ENCODE results near the gene HAGHL. TPM values are rescaled to one million over a fixed set of nuclear protein-coding genes. Genes with fewer than 3 reads are reported as not detected.

Gene HAGHL
- total and polyA plus RNA-seq, 10 donors, result 7.7 to 75.8 (median 20.3) TPM

DNA sequence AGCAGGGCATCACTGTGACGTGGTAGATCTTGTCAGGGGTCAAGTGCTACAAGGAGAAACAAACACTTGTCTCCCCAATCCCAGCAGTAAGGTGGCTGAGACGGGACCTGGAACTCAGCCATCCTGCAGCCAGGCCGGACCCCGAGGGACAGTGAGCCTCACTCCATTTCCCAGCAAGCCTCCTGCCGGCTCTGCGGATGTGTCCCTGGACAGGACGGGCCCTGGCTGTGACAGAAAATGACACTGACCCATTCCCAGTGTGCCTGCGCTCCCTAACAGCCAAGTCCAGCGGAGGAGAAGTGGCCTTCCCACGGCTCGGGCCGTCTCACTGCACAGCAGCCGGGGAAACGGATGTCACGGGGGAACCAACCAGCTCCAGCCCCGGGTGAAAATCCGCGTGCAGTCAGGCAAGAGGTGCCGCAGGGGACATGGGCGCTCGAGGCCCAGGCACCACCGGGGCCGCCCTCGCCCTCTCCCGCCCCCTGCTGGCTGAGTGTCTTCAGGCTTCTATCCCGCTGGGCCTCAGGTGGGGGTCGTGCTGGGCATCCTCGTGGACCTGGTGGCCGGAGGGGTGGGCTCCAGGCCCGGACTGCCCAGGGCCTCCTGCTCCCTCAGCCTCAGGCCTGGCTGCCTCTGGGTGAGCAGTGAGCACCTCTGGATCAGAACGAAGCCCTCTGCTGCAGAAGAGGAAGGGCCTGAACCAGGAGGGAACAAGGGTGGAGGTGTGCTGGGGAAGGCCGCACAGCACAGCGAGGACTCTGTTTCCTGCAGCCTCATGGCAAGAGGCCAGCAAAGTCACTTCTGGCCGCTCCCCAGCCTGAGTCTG lies 6.7 kb downstream of the HAGHL start:
- DNase-seq, result peak; percentile 75
- Histone ChIP-seq H3K9me3 (no peaks in the 10 kb centered on the region), H3K27me3 (replicated peaks in 1 of 7) (peaks cover 0 to 8% (median 0%) of the 10 kb centered on the region in 7 donors), H3K4me3 (no peak overlapping the region), H3K27ac (no peak overlapping the region), H3K4me1 (peaks cover 0 to 28% (median 8%) of the 10 kb centered on the region in 6 donors), H3K36me3 (peaks cover 0 to 97% (median 62%) of the 10 kb centered on the region in 6 donors)
- peak in 1 of 3 donors; percentile 57 for TF ChIP-seq POLR2AphosphoS5 (IDR thresholded peaks at IDR 0.05)
- no peak for TF ChIP-seq POLR2A (IDR thresholded peaks at IDR 0.05)
- TF ChIP-seq, protein P1, sequence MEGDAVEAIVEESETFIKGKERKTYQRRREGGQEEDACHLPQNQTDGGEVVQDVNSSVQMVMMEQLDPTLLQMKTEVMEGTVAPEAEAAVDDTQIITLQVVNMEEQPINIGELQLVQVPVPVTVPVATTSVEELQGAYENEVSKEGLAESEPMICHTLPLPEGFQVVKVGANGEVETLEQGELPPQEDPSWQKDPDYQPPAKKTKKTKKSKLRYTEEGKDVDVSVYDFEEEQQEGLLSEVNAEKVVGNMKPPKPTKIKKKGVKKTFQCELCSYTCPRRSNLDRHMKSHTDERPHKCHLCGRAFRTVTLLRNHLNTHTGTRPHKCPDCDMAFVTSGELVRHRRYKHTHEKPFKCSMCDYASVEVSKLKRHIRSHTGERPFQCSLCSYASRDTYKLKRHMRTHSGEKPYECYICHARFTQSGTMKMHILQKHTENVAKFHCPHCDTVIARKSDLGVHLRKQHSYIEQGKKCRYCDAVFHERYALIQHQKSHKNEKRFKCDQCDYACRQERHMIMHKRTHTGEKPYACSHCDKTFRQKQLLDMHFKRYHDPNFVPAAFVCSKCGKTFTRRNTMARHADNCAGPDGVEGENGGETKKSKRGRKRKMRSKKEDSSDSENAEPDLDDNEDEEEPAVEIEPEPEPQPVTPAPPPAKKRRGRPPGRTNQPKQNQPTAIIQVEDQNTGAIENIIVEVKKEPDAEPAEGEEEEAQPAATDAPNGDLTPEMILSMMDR (IDR thresholded peaks at IDR 0.05 in 8 of 11, conservative IDR thresholded peaks at IDR 0.05 in 3 of 11), result peak in 5 of 11 experiments; percentile 12 to 59 (median 26)
- intact Hi-C loops (cut with DNase I; ENCODE audit: low total_unique reads), result no loop called here
- 78 to 91% (median 87%) methylated on average over 19 to 34 of the region's 34 CpGs for WGBS, 5 donors

DNA sequence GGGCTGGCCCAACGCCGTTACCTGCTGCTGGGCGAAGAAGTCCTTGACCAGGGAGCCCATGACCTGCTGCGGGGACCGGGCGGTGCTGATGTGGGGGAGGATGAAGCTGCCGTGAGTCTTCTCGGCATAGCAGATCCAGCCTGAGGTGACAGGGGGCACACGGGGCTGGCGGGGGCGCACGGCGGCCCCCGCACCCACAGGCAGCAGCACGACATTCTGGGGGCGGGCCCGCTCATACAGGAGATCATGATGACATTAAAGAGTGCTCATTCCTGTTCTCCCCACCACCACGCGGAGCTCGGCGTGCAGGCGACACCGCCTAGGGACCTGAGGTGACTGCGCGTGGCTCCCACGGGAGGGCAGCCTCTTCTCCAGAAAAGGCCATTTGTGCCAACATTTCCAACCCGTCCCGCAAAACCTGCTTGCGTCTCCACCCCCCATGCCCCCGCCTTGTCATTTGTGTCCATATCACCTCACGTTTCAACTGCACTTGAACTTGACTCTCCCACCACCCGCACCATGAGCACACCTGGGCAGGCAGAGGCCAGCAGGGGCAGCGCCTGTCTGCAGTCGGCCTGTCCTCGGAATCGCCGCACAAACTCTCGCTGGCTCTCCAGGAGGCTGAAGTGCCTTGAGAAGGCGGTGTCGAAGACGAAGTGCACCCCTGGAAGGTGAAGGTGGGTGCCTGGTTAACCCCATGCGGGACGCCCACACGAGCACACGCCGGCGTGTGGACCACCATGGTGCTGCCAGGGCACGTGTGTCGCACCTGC lies 7.5 kb downstream of the HAGHL start:
- H3K36me3 ChIP-seq, result peaks cover 0 to 100% (median 62%) of the 10 kb centered on the region in 6 donors
- no peaks in the 10 kb centered on the region for H3K9me3 ChIP-seq

GRCh38 chr16:734981-735881 lies 8.3 kb downstream of the HAGHL start:
- 93 to 98% (median 94%) methylated on average over 18 to 25 of the region's 25 CpGs for WGBS, 5 donors
- intact Hi-C loops (cut with DNase I; ENCODE audit: low total_unique reads), result no loop called here

More for the DNA sequence above, 7.5 kb downstream of the HAGHL start:
- peaks cover 0 to under 1% (median 0%) of the 10 kb centered on the region in 7 donors for H3K27me3 ChIP-seq (replicated peaks in 1 of 7)
- DNase-seq, result no peak
- H3K27ac ChIP-seq, result no peak overlapping the region
- peaks cover 0 to 30% (median 4%) of the 10 kb centered on the region in 6 donors for H3K4me1 ChIP-seq
- TF ChIP-seq POLR2AphosphoS5 (IDR thresholded peaks at IDR 0.05) (no peak), POLR2A (IDR thresholded peaks at IDR 0.05) (no peak)
- TF ChIP-seq, protein P1 (IDR thresholded peaks at IDR 0.05 in 8 of 11, conservative IDR thresholded peaks at IDR 0.05 in 3 of 11), result no peak
- 92 to 97% (median 94%) methylated on average over 43 to 49 of the region's 49 CpGs for WGBS, 5 donors
- intact Hi-C loops (cut with DNase I; ENCODE audit: low total_unique reads), result no loop called here
- no peak overlapping the region for H3K4me3 ChIP-seq

More at GRCh38 chr16:734981-735881, 8.3 kb downstream of the HAGHL start:
- no peaks in the 10 kb centered on the region for H3K9me3 ChIP-seq
- H3K36me3 ChIP-seq, result peaks cover 0 to 94% (median 62%) of the 10 kb centered on the region in 6 donors
- H3K27ac ChIP-seq, result peak overlapping the region in 2 of 8 donors; percentile 84 to 89
- H3K4me3 ChIP-seq, result no peak overlapping the region
- DNase-seq, result peak; percentile 73
- peaks cover 7 to 38% (median 12%) of the 10 kb centered on the region in 6 donors for H3K4me1 ChIP-seq
- no peaks in the 10 kb centered on the region for H3K27me3 ChIP-seq (replicated peaks in 1 of 7)
- TF ChIP-seq POLR2AphosphoS5 (IDR thresholded peaks at IDR 0.05) (no peak), POLR2A (IDR thresholded peaks at IDR 0.05) (no peak)
- TF ChIP-seq, protein P1 (IDR thresholded peaks at IDR 0.05 in 8 of 11, conservative IDR thresholded peaks at IDR 0.05 in 3 of 11), result no peak

Data from spleen (tissue), 11 donors.